IPS DF 6.9 (cell line): Measurements from ENCODE around the gene GHRL.

Experiments
- DNase-seq: peaks from one replicate; pipeline ENCODE4 v3.0.0-alpha.2; 2013; ENCODE audit warnings: low read depth, low spot score
- H3K27ac ChIP-seq: one replicate; pipeline ENCODE4 v1.5.1; 2013; ENCODE audit warnings: low read length, control low read depth
- H3K27me3 ChIP-seq: 2 replicates; pipeline ENCODE4 v1.6.1; 2013; ENCODE audit warnings: mild to moderate bottlenecking, low read length; ENCODE audit not compliant: control insufficient read depth, insufficient read depth
- H3K36me3 ChIP-seq: 2 replicates; pipeline ENCODE4 v1.6.1; 2013; ENCODE audit warnings: low read length; ENCODE audit not compliant: control insufficient read depth, insufficient read depth
- H3K4me1 ChIP-seq: 2 replicates; pipeline ENCODE4 v1.6.1; 2013; ENCODE audit warnings: low read length; ENCODE audit not compliant: control insufficient read depth, insufficient read depth
- H3K4me3 ChIP-seq: 2 replicates; pipeline ENCODE4 v1.5.1; 2013; ENCODE audit warnings: mild to moderate bottlenecking, low read length
- H3K9me3 ChIP-seq: 2 replicates; pipeline ENCODE4 v1.6.1; 2013; ENCODE audit warnings: low read length, inconsistent platforms; ENCODE audit not compliant: control insufficient read depth, insufficient read depth
- WGBS: extraction: QIAGEN DNeasy Blood & Tissue Kit; methylation state at CpG from one replicate; pipeline ENCODE4 v1.1.7; 2013; ENCODE audit warnings: mixed read lengths, missing lambda C conversion rate; ENCODE audit not compliant: insufficient read length, insufficient coverage; 5-methylcytosine and 5-hydroxymethylcytosine counted together

GHRL gene, protein sequence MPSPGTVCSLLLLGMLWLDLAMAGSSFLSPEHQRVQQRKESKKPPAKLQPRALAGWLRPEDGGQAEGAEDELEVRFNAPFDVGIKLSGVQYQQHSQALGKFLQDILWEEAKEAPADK

DNA sequence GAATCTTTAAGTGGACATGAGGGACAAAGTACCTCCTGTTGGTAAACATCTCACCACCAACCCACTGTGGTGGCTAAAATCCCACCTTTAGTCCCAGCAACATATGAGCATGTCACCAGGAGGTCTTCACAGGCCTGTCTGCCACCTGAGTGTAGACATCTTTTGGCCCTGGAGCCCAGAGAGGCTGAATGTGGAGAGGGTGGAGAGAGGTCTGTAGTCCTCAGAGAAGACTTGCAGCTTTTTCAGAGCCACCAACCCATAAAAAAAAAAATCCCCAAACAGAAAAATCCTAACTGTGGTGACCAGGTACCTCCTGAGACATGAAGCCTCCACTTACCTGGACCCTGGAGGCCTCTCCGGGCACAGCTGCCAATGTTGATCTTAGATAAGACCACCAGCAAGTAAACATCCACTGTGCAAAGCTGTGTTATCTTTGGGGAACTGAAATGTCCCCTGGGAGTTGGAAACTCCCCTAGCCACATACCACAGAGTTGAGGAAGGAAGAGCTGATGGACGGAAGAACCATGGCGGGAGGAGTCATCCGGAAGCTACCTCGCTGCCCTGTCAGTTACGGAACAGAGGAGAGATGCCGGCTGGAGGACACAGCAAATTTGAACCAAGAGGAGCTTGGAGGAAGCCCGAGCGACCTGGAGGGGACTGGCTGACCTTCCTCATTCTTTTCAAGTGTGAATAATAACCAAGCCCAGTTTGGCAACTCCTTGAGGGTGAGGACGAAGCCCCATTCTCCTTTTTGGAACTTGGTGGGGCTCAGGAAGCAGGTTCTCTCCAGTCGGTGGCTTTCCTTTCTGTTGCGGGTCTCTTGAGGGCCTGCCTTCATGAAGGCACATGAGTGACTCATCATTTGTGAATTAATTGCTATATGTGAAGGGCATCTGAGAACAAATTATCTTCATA, at the start of gene GHRL:
GHRL (minus strand) TSS at position 443 of the 915 bp plus-strand sequence. CDS start 2,767 bp downstream, outside the sequence.
- Histone ChIP-seq H3K9me3 (no peaks in the 10 kb centered on the region), H3K27me3 (no peaks in the 10 kb centered on the region), H3K4me3 (no peak within 1 kb of the TSS), H3K27ac (no peak within 1 kb of the TSS), H3K4me1 (no peaks in the 10 kb centered on the region), H3K36me3 (no peaks in the 10 kb centered on the region)
- DNase-seq: no peak
- no CpG with 5 or more reads among the region's 12 CpGs for WGBS

DNA sequence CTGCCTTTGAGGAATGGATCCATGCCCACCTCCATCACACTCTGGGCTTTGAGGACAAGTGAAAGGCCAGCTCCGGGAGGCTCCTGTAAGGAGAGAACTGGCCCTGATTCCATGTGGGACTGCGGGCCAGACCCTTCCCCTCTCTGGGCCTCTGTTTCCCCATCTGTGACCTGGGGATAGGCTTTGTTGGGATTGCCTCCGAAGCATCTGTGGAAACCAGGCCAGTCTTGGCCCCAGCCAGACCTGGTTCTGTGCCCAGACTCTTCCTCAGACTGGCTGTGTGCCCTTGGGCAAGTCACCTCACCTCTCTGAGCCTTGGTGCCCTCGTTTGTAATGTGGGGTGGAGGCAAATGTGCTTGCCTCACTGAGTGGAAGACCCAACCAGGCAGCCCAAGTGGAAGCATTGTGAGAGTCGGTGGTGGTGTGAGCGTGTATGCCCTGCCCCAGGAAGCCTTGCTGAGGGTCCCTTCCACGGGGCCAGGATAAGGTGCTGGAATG, 49.2 kb upstream of the GHRL start:
- Histone ChIP-seq H3K9me3 (no peaks in the 10 kb centered on the region), H3K4me1 (no peaks in the 10 kb centered on the region; the same call in 1 of the 2 replicates), H3K27ac (no peak overlapping the region), H3K27me3 (no peaks in the 10 kb centered on the region), H3K4me3 (no peak overlapping the region), H3K36me3 (no peaks in the 10 kb centered on the region)
- no peak for DNase-seq
- WGBS: no CpG with 5 or more reads among the region's 7 CpGs

GRCh38 chr3:10340476-10340875, 47.7 kb upstream of the GHRL start:
- Histone ChIP-seq H3K4me1 (no peaks in the 10 kb centered on the region; the same call in 1 of the 2 replicates), H3K9me3 (no peaks in the 10 kb centered on the region), H3K27ac (no peak overlapping the region), H3K27me3 (no peaks in the 10 kb centered on the region), H3K4me3 (no peak overlapping the region), H3K36me3 (no peaks in the 10 kb centered on the region)
- whole genome bisulfite sequencing: no CpG with 5 or more reads among the region's 18 CpGs
- DNase-seq: no peak

GRCh38 chr3:10340046-10340445, 47.3 kb upstream of the GHRL start:
- no peak for DNase-seq
- no CpG with 5 or more reads among the region's 4 CpGs for WGBS
- Histone ChIP-seq H3K4me3 (no peak overlapping the region), H3K27ac (no peak overlapping the region), H3K9me3 (no peaks in the 10 kb centered on the region), H3K36me3 (no peaks in the 10 kb centered on the region), H3K27me3 (no peaks in the 10 kb centered on the region), H3K4me1 (no peaks in the 10 kb centered on the region; the same call in 1 of the 2 replicates)

GRCh38 chr3:10339376-10339955, 46.7 kb upstream of the GHRL start:
- Histone ChIP-seq H3K27ac (no peak overlapping the region), H3K9me3 (no peaks in the 10 kb centered on the region)
- no CpG with 5 or more reads among the region's 8 CpGs for WGBS

GRCh38 chr3:10338591-10339353, 46.0 kb upstream of the GHRL start:
- no peaks in the 10 kb centered on the region for H3K4me1 ChIP-seq
- H3K36me3 ChIP-seq: no peaks in the 10 kb centered on the region
- no CpG with 5 or more reads among the region's 12 CpGs for WGBS
- H3K27me3 ChIP-seq: no peaks in the 10 kb centered on the region
- no peak overlapping the region for H3K27ac ChIP-seq
- no peaks in the 10 kb centered on the region for H3K9me3 ChIP-seq
- H3K4me3 ChIP-seq: no peak overlapping the region
- DNase-seq: no peak

More at GRCh38 chr3:10339376-10339955, 46.7 kb upstream of the GHRL start:
- no peak for DNase-seq
- Histone ChIP-seq H3K4me3 (no peak overlapping the region), H3K27me3 (no peaks in the 10 kb centered on the region), H3K4me1 (no peaks in the 10 kb centered on the region; the same call in 1 of the 2 replicates), H3K36me3 (no peaks in the 10 kb centered on the region)

GRCh38 chr3:10338164-10338470, 45.4 kb upstream of the GHRL start:
- WGBS: no CpG with 5 or more reads among the region's 16 CpGs
- Histone ChIP-seq H3K9me3 (no peaks in the 10 kb centered on the region), H3K36me3 (no peaks in the 10 kb centered on the region), H3K27me3 (no peaks in the 10 kb centered on the region), H3K4me1 (no peaks in the 10 kb centered on the region), H3K4me3 (no peak overlapping the region), H3K27ac (no peak overlapping the region)
- DNase-seq: no peak

- no peaks in the 10 kb centered on the region for H3K36me3 ChIP-seq
- no peak for DNase-seq
- no peak overlapping the region for H3K27ac ChIP-seq
- H3K4me3 ChIP-seq: no peak overlapping the region
- H3K9me3 ChIP-seq: no peaks in the 10 kb centered on the region
- no peaks in the 10 kb centered on the region for H3K4me1 ChIP-seq
- H3K27me3 ChIP-seq: no peaks in the 10 kb centered on the region
- WGBS: no CpG with 5 or more reads among the region's 20 CpGs
Measured at GRCh38 chr3:10337323-10338163, 44.8 kb upstream of the GHRL start.

DNA sequence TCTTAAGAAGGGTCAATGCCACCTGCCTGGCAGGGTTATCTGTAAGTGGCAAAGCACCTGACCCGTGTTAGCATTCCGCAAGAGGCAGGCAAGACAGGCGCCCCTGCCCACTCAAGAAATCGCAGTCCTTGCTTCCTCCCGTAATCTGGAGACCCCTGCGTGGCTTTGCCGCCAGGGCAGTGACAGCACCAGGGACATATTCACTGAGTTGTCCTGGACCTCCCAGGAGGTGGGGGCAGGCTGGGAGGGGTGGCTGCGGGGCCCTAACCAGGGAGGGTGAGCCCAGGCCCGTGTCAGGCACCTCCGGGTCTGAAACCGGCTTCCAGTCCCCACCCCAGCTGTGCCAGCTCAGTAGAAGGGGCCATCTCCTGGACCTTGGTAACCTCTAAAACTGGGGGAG, 44.0 kb upstream of the GHRL start:
- no peaks in the 10 kb centered on the region for H3K4me1 ChIP-seq
- DNase-seq: no peak
- no peaks in the 10 kb centered on the region for H3K36me3 ChIP-seq
- H3K9me3 ChIP-seq: no peaks in the 10 kb centered on the region
- no peak overlapping the region for H3K27ac ChIP-seq
- H3K4me3 ChIP-seq: no peak overlapping the region
- no peaks in the 10 kb centered on the region for H3K27me3 ChIP-seq
- WGBS: no CpG with 5 or more reads among the region's 11 CpGs
